ENCODE data around the gene LENEP.

LENEP gene

DNA sequence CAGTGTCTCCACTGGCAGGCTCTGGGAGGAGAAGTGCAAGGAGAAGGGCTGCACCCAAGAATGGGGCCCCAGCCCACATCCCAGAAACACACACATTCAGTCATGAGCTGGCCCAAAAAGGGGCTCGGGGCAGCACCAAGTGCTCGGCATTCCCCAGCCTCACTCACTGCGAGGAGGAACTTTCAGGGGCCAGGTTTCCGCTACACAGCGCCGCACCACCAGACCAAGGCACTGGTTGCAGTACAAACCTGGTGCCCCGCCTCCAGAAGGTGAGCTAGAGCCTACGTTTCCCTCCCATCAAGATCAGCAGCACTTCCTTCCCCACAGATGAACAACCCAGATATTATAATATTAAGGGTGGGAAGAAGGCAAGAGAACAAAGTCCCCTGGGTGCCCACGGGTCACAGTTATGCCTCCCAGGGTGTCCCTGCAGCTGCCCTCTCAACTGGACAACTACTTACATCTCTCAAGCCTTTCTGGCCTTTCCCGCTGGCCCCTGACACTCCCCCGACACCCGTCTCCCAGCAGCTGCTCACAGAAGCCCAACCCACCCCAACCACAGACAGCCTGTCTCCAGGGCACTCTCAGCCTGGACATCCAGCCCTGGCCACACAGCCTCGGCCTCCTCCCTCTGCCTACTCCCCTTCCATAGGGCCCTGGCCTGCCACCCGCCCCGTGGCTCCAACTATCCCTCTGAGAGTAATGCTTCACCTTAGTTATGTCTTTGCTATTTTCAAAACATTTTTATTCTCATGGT lies 41.3 kb upstream of the LENEP start:
- H3K4me3 ChIP-seq (ENCODE audit: low read length): no peak overlapping the region
- TF ChIP-seq, protein P1, sequence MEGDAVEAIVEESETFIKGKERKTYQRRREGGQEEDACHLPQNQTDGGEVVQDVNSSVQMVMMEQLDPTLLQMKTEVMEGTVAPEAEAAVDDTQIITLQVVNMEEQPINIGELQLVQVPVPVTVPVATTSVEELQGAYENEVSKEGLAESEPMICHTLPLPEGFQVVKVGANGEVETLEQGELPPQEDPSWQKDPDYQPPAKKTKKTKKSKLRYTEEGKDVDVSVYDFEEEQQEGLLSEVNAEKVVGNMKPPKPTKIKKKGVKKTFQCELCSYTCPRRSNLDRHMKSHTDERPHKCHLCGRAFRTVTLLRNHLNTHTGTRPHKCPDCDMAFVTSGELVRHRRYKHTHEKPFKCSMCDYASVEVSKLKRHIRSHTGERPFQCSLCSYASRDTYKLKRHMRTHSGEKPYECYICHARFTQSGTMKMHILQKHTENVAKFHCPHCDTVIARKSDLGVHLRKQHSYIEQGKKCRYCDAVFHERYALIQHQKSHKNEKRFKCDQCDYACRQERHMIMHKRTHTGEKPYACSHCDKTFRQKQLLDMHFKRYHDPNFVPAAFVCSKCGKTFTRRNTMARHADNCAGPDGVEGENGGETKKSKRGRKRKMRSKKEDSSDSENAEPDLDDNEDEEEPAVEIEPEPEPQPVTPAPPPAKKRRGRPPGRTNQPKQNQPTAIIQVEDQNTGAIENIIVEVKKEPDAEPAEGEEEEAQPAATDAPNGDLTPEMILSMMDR (conservative IDR thresholded peaks at IDR 0.05; ENCODE audit: low read depth, low read length): no peak
- DNase-seq (ENCODE audit: low read depth): no peak

DNA sequence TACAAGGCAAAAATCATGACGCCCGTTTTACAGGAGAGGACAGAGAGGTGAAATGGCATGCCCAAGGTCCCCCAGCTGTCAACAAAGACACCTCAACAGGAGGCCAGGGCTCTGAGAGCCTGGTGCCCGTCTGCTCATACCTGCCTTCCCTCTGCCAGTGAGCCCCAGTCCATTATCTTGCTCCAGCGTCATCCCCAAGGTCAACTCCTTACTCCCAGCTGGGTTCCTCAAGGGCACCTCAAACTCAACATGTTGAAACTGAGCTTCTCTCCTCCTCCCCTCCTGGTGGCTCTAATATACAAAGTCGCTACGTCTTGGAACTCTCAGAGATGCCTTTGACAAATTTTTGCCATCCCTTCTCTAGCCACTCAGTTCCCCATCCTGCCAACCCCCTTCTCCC lies 40.7 kb upstream of the LENEP start:
- DNase-seq (ENCODE audit: low read depth): no peak
- TF ChIP-seq, protein P1 (conservative IDR thresholded peaks at IDR 0.05; ENCODE audit: low read depth, low read length): no peak
- H3K4me3 ChIP-seq (ENCODE audit: low read length): no peak overlapping the region

DNA sequence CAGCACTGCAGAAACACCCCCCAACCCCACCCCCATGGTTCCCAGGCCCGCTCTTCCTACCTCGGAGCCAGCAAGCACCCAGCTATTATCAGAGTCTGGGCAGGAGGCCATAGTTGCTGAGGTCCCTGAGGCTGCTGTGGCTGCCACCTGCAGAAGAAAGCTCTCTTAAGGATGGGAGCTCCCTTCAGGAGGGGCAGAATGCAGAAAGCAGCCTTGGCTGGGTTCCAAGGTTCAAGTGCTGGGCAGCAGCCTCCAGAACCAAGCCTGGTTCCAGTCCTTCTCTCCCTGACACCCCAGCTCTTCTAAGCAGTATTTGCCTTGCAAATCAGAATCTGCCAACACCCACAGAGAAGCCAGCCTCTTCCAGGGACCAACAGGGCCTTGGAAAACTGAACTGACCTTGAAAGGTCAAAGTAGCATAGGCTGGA lies 39.8 kb upstream of the LENEP start:
- TF ChIP-seq, protein P1 (conservative IDR thresholded peaks at IDR 0.05; ENCODE audit: low read depth, low read length): no peak
- no peak overlapping the region for H3K4me3 ChIP-seq (ENCODE audit: low read length)
- no peak for DNase-seq (ENCODE audit: low read depth)

DNA sequence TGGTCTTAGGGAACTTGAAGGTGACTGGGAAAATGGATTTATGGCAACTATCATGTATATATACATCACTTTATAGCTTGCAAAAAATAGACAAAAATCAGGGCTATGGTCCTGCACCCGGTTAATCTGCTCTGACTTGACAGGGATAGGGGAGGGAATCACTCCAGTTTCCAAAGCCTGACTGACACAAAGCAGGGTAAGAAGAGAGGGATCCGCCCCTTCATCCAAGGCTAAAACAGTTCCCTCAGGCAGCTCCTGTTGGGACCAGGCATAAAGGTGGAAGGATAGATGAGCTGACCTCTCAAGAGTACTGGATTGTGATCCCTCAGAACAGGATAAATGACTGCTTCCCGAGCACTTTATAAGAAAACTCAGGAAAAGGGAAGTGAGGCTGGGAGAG lies 38.8 kb upstream of the LENEP start:
- H3K4me3 ChIP-seq (ENCODE audit: low read length): peak overlapping the region; percentile 77
- no peak for DNase-seq (ENCODE audit: low read depth)
- TF ChIP-seq, protein P1 (conservative IDR thresholded peaks at IDR 0.05; ENCODE audit: low read depth, low read length): no peak

DNA sequence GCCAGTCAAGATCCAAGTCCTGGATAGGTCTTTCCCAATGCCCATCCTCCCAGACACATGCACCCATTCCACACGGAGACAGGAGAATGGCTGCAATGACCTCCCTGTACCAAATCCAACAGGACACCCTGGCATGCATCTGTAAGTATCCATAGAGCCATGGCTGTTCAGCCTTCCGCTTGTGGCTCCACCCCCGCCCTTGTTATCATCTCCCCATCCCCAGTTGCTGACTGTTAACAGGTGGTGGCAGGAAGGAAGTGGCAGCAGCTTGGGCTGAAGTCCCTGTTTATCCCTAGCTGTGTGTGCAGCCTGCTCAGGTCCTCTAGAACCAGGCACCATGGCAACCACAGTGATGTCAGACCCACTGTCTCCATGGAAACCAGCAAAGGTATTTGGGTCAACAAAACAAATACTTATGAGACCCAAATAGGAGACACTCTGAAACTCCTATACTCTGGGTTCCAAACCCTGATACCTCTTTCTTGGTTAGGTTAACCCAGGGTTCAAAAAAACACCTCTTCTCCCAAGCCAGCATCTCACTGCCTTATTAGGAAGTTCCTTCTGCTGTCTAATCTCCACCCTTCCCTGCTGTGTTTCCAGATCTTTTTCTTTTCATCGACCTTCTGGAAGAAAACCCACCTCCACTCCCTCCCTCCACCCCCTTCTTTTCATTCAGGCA lies 38.2 kb upstream of the LENEP start:
- H3K4me3 ChIP-seq (ENCODE audit: low read length): peak overlapping the region; percentile 77
- peak; percentile 65 for DNase-seq (ENCODE audit: low read depth)
- TF ChIP-seq, protein P1 (conservative IDR thresholded peaks at IDR 0.05; ENCODE audit: low read depth, low read length): peak; percentile 6

DNA sequence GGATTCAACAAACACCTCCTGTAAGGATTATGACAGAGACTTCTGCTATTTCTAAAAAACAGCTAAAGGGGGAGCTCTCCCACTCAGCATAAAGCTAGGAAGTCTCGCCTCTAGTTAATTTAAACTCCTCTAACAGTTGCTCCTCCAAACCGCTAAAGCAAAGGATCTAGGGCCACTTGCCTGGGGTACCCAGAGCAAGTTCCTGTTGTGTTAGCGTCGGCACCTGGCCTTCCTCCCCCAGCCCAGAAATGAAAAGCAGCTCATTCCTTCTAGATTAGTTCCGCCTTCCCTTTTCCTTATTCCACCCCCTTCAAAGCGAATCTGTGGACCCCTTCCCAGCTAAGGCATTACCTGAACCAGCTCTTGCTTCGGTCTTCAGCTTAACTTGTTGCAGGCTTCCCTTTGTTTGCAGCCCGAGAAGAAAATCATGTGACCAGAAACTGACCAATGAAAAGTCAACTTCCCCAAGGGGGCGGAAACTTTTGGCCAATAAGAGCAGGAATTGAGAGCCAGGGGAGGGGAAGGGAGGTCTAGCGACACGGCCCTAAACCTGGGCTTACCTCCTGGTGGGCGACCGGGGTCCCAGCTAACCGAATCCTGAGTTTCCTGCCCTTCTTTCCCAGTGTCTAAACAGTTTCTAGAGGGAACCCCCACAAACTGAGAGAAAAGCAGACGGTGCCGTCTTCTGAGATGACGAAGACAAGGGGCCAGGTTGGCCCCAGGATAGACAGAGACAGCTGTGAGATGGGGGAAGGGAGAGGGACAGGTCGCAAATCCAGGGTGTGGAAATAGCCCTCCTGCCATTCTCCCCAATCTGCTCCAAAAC lies 37.5 kb upstream of the LENEP start, which contains the start of gene PBXIP1:
PBXIP1 (minus strand) TSS at position 382 of the 826 bp plus-strand sequence. CDS start 2,378 bp downstream, outside the sequence.
- H3K4me3 ChIP-seq (ENCODE audit: low read length): peak within 1 kb of the TSS; percentile 77
- TF ChIP-seq, protein P1 (conservative IDR thresholded peaks at IDR 0.05; ENCODE audit: low read depth, low read length): peak; percentile 54
- DNase-seq (ENCODE audit: low read depth): peak; percentile 82

Data from retinal pigment epithelial cell (primary cell).